ENCODE data around the gene TICAM2. TPM values are rescaled to one million over a fixed set of nuclear protein-coding genes. Genes with fewer than 3 reads are reported as not detected.

TICAM2 gene
- total and polyA plus RNA-seq, 10 of the 15 experiments (the other 5 are each of a cell fraction or from before 2014, with no cell fraction given) = 0.14 to 7.0 (median 2.9) TPM

GRCh38 chr5:115626445-115626823 lies 24.2 kb upstream of the TICAM2 start:
- Histone ChIP-seq H3K9me3 (replicated peaks; ENCODE audit: control insufficient read depth, insufficient read depth, low read length) (no peaks in the 10 kb centered on the region), H3K36me3 (ENCODE audit: control insufficient read depth in 2 of 2, insufficient read depth in 2 of 2, low read length in 1 of 2) (peaks cover 0 to 11% of the 10 kb centered on the region in 2 experiments; a peak in 1 of 4 replicates), H2AFZ (ENCODE audit: control insufficient read depth, low read depth, low read length) (peak overlapping the region; percentile 86), H3K9ac (ENCODE audit: control insufficient read depth, insufficient read depth, low read length) (peak overlapping the region; percentile 59), H3K4me3 (peak overlapping the region; percentile 56), H3K4me2 (ENCODE audit: control insufficient read depth, insufficient read depth) (peak overlapping the region; percentile 91), H3K4me1 (ENCODE audit: control insufficient read depth, insufficient read depth, low read length) (peaks cover 5% of the 10 kb centered on the region; the same call in 1 of the 2 replicates), H3K27ac (ENCODE audit: control insufficient read depth, insufficient read depth) (peak overlapping the region; percentile 38; the same call in 1 of the 2 replicates), H4K20me1 (ENCODE audit: control insufficient read depth, insufficient read depth) (peaks cover 3% of the 10 kb centered on the region; the same call in 1 of the 2 replicates), H3K27me3 (replicated peaks in 1 of 2; ENCODE audit: control insufficient read depth in 2 of 2, insufficient read depth in 2 of 2, low read length in 1 of 2) (no peaks in the 10 kb centered on the region), H3K79me2 (ENCODE audit: control insufficient read depth, insufficient read depth, low read length) (peaks cover 50% of the 10 kb centered on the region)
- no peak for DNase-seq (ENCODE audit: low read depth, low spot score)
- POLR2A ChIA-PET = interaction anchor here (0.6 to 1.4 kb wide), 2 partner anchors 83 to 221 kb away, joined by 3 read pairs; no protein-coding TSS in a partner anchor
- in situ Hi-C loops (cut with MboI) (no loop called here), intact Hi-C loops (cut with micrococcal nuclease; ENCODE audit: unreplicated experiment) (no loop called here)
- ATAC-seq = peak; percentile 10
- CTCF ChIA-PET = interaction anchor here (0.6 to 1.1 kb wide), 2 partner anchors 10 to 44 kb away, joined by 3 read pairs; no protein-coding TSS in a partner anchor
- no peak for FAIRE-seq
- 2% methylated on average over 9 of the region's 9 CpGs for WGBS (ENCODE audit: insufficient coverage, insufficient replicate concordance, low lambda C conversion rate, missing lambda C conversion rate)
- SMC1A ChIA-PET (ENCODE audit: uncharacterized antibody, unreplicated experiment) = interaction anchor here (4.9 kb wide), 1 partner anchor 51 kb away, joined by 30 read pairs; no protein-coding TSS in a partner anchor
- TF ChIP-seq EED (IDR thresholded peaks at IDR 0.05; ENCODE audit: low read depth) (no peak), RCOR1 (conservative IDR thresholded peaks at IDR 0.05; ENCODE audit: low read depth, low read length) (no peak), USF1 (IDR thresholded peaks at IDR 0.05; ENCODE audit: borderline replicate concordance, extremely low read length, insufficient read depth, low read depth, low read length) (no peak), KLF5 (IDR thresholded peaks at IDR 0.05; ENCODE audit: partially characterized antibody) (no peak), TAF1 (IDR thresholded peaks at IDR 0.05; ENCODE audit: borderline replicate concordance, low read depth, low read length) (no peak), CREM (IDR thresholded peaks at IDR 0.05; ENCODE audit: low read depth) (no peak)
- TF ChIP-seq, protein P1, sequence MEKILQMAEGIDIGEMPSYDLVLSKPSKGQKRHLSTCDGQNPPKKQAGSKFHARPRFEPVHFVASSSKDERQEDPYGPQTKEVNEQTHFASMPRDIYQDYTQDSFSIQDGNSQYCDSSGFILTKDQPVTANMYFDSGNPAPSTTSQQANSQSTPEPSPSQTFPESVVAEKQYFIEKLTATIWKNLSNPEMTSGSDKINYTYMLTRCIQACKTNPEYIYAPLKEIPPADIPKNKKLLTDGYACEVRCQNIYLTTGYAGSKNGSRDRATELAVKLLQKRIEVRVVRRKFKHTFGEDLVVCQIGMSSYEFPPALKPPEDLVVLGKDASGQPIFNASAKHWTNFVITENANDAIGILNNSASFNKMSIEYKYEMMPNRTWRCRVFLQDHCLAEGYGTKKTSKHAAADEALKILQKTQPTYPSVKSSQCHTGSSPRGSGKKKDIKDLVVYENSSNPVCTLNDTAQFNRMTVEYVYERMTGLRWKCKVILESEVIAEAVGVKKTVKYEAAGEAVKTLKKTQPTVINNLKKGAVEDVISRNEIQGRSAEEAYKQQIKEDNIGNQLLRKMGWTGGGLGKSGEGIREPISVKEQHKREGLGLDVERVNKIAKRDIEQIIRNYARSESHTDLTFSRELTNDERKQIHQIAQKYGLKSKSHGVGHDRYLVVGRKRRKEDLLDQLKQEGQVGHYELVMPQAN (conservative IDR thresholded peaks at IDR 0.05) = 0 out of 2 replicates have a peak, but pooled peaks have one; percentile 45
- RAD21 ChIA-PET (ENCODE audit: unreplicated experiment) = interaction anchor here (2.3 kb wide), 2 partner anchors 81 to 83 kb away, joined by 7 to 8 read pairs; partner anchors contain the start of gene FEM1C
- BruUV-seq (replicated peaks) = no TSS peak

Data from GM12878 (cell line).